OCI-LY7 (cell line): ENCODE data around the gene C10orf143.

Source experiments
- EZH2phosphoT487 ChIP-seq: fragments of 200-600 bp; sonication (generic); IDR thresholded peaks from 2 replicates; pipeline ENCODE4 v1.6.1; 2018; ENCODE audit warnings: low read depth, borderline replicate concordance, mild to moderate bottlenecking, mixed run types, antibody characterized with exemption, low read length, moderate library complexity, mixed read lengths
- TF ChIP-seq, protein P1 (sequence below): fragments of 200-600 bp; sonication (generic); conservative IDR thresholded peaks from 2 replicates; pipeline ENCODE4 v1.5.1; 2014; ENCODE audit warnings: mild to moderate bottlenecking, antibody characterized with exemption, low read length, moderate library complexity, mixed read lengths

DNA sequence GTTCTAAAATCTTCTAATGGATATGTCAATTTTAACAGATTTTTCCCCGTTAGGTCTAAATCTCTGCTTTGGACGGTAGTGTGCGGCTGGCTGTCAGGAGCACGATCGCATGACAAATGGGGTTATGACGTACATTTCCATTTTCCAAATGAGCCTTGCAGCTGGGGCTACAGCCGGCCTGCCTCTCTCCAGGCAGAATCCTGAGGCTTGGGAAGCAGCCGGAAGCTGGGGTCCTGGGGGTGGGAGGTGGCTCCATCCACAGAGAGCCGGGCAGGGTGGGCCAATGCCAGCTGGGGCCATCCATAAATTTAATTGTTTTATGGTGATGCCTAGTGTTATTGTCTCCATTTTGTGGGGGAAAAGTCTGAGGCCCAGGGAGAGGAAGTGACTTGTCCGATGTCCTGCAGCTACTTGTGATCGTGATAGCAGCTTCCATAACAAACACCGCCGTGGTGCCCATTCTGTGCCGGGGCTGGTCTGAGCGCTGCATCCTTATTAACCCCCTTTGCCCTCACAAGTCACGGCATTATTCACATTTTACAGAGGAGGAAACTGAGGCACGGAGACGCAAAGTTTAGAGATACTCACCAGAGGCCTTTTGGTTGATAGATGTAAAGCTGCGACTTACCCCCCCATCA is 93.5 kb downstream of the C10orf143 start:
- TF ChIP-seq, protein P1, sequence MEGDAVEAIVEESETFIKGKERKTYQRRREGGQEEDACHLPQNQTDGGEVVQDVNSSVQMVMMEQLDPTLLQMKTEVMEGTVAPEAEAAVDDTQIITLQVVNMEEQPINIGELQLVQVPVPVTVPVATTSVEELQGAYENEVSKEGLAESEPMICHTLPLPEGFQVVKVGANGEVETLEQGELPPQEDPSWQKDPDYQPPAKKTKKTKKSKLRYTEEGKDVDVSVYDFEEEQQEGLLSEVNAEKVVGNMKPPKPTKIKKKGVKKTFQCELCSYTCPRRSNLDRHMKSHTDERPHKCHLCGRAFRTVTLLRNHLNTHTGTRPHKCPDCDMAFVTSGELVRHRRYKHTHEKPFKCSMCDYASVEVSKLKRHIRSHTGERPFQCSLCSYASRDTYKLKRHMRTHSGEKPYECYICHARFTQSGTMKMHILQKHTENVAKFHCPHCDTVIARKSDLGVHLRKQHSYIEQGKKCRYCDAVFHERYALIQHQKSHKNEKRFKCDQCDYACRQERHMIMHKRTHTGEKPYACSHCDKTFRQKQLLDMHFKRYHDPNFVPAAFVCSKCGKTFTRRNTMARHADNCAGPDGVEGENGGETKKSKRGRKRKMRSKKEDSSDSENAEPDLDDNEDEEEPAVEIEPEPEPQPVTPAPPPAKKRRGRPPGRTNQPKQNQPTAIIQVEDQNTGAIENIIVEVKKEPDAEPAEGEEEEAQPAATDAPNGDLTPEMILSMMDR, result no peak
- TF ChIP-seq EZH2phosphoT487, result no peak
